GM21786 (cell line): Measurements from ENCODE around the gene TBC1D10A.

Source experiments
- ATAC-seq: cut with Tn5 transposase; IDR thresholded peaks from one replicate; pipeline ENCODE4 v1.9.1; 2021; ENCODE audit not compliant: unreplicated experiment

The TBC1D10A gene

DNA sequence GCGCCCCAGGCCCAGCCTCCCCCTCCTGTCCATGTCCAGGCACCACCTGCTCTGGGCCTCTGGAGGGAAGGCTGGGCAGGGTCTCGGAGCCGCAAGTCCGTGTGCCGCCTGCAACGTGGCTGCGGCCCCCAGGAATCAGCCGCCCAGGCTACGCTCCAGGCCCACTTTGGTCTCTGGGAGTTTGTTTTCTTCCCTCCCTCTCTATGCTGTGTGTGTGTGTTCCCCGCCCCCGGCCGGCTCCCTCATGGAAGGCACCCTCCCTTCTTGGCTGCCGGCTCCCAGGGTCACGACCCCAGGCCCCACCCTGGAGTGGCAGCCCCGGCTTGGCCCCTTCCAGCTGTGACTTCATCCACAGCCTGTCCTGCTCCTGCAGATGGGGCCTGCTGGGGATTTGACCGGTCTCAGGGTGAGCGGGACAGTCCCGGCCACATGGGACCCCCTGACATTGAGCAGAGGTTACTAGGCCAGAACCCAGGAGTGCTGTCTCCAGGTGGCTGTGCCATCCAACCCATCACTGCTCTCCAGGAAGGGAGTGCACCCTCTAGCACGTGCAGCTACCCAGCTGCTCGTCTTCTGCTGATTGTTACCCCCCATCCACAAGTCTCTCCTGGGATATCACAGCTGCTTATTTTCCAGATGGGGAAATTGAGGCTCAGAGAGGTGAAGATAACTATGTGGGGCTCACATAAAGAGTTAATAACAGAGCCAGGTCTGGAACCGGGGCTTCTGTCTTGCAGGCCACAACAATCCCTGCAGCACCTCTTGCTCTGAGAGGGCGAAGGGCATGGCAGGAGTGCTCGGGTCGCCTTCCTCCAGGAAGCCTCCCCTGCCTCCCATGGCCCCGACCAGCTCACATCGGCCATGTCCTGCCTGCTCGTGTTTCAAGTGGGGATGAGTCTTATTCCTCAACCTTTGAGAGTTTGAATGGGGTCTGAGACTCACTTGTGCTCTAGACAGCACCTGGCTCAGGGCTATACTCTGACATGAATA lies 77.4 kb downstream of the TBC1D10A start:
- no peak for ATAC-seq

DNA sequence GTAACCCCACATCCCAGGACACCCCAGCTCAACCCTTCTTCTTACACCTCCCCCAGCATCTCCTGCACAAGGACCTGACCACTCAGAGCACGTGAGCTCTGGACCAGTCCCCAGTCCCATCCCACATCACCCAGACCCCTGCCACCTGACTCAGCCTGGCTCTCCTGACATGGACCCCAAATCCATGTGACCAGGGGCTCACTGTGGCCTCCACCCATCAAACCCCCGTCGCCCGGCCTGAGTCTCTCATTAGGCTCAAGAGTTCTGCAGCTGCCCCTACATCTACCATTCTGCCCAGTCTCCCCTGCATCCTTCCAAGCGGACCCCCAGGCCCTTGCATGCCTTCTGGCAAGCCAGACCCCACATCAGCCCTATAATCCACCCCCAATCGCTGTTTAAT lies 78.3 kb downstream of the TBC1D10A start:
- no peak for ATAC-seq

DNA sequence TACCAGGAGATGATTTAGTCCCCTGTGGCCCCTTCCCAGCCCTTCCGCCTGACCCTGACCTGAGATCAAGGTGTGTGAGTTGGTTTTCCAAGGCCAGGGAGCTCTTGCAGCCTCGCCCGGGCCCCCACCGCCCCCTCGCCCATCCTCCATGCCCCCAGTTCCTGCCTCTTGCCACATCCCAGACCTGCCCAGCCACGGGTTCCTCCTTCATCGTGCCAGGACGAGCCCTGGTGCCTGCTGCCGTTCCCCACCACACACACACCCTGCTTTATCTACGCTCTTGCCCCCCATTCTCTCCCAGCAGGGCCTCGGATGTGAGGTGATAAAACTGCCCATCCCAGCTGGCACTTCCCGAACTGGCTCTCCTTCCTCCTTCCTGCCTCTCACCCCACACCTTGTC lies 78.8 kb downstream of the TBC1D10A start:
- ATAC-seq = no peak

DNA sequence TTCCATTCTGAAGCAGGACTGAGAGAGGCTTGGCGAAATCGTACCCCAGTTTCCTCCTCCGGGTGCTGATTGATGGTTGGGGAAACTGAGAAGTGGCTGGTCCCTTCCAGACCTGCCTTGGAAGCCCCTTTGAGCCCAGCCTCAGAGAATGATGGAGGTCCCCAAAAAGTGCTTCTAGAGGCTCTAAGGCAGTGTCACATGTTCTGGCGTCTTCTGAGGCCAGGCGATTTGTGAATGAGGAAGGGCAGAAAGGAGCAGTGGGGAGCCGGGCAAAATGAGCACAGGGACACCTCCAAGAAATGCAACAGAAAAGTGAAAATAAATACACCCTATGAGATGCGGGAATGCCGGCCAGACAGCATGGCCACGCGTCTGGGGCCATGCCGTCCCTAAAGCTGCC lies 79.2 kb downstream of the TBC1D10A start:
- ATAC-seq = no peak

DNA sequence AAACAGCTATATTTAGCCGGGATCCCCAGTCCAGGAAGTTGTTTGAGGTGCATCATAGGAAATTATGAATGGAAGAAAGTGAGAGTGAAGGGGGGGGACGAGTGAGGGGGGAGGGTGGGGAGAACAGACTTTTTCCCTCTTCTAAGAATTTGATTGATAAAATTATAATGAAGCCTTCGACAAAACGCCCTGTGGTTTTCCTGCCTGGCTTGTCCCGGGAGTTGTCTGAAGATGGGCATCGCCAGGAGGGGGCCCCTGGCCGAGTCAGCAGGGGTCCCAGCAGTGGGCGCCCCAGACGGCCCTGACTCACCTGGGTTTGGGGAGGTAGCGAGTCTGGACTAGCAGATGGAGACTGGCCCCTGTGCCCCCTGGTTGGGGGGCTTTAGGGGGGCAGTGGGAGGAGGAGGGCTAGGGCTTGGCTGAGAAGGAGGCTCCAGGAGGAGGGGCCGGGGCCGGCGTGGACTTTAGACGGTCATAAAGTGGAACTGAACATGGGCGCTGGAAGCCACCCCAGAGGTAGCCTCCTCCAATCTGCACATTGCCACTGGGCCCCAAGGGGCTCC lies 79.8 kb downstream of the TBC1D10A start:
- ATAC-seq = no peak

DNA sequence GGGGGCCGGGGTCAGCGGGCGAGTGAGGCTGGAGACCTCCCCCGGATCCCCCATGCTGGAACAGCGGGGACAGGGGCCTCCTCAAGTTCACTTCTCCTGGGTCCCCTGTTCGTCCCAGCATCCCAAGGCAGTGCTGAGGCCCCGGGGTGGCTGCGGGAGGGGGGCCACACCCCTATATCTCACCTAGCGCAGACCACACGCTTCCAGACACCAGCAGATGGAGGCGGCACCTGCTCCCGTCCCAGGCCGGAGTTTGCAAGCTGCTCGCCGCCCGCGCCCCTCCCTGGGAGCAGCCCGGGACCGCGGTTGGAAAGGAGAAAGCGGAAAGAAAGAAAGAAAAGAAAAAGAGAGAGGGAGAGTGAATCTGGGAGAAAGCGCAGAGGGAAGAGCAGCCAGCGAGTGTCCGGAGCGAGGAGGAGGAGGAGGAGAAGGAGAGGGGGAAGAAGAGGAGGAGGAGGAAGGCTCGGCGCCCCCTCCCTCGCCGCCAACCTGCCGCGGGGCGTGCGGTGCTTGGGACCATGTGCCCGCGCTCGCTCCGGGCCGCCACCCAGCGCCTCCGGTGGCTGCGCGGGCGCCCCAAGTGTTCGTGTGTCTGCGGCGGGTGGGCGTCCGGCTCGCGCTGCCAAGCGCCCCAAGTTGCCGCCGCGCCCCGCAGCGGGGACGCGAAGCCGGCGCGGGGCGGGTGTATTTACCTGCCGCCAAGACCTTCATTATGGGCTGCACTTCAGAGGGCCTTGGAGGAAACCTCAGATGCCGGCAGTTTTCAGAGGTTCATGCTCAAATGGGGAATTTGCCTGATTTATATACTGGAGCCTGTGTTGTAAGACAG lies 80.5 kb downstream of the TBC1D10A start, which contains the start of gene LIF:
TSS of gene LIF (minus strand) at position 775 of the 829 bp plus-strand sequence. CDS start at position 711, 64 bp downstream.
- ATAC-seq = no peak

DNA sequence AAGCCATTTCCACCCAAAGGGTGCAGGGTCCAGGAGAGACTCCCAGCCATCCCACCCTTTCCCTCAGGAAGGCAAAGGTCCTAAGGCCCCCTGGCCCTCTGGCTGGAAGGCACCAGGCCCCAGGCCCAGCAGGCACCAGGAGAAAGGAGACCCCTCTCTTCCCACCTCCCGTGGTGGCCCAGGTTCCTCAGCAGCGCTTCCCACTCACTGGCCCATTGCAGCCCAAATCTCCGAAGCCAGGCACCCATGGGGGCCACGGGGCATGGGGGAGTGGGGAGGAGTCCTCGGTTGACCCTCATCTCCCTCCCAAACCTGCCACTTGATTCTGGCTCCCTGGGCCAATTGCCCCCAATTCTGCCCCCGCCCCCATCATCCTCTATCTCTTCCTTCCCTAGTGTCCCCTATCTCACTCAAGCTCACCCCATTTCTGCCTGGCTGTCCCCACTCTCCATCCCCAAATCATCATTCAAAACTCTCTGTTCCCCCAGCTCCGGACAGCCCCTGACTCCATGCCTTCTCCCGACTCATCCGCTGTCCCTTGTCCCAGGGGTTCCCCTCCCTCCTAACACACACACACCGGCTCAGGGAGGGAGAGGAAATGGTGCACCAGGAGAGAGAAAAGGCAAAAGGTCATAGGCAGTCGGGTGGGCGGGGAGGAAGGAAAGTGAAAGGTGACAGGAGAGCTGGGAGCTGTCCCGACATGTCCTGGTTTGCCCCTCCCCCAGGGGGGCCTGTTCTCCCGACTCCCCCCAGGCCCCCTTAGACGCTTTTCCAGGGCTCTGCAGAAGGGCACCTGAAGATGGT lies 81.4 kb downstream of the TBC1D10A start:
- ATAC-seq = no peak

DNA sequence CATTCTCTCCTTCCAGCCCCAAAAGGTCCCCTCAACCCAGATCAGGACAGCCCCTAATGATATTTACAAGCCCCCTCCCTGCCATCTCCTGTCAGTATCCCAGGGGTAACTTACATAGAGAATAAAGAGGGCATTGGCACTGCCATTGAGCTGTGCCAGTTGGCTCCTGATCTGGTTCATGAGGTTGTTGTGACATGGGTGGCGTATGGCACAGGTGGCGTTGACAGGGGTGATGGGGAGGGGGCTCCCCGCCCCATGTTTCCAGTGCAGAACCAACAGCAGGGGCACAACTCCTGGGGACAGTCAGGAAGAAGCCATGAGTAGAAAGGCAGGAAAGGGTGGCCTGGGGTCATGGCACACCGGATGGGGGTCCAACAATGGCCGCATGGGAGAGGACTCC lies 82.1 kb downstream of the TBC1D10A start:
- ATAC-seq = no peak

DNA sequence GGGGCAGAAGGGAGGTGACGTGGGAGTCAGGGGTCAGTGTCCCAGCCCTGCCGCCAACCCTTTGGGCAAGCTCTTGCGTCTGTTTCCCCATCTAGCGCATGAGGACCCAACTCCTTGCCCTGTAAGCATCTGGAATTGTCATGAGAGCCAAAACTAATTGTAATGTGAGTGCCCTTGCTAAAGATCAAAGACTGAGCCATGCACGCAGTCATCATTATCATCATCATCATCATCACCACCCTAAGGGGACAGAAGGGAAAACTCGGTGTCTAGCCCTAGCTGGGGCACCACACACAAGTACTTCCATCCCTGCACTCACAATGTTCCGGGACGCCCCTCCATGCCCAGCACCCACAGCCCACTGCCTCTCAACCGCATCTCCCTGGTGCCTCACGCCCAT lies 82.7 kb downstream of the TBC1D10A start:
- ATAC-seq = no peak

DNA sequence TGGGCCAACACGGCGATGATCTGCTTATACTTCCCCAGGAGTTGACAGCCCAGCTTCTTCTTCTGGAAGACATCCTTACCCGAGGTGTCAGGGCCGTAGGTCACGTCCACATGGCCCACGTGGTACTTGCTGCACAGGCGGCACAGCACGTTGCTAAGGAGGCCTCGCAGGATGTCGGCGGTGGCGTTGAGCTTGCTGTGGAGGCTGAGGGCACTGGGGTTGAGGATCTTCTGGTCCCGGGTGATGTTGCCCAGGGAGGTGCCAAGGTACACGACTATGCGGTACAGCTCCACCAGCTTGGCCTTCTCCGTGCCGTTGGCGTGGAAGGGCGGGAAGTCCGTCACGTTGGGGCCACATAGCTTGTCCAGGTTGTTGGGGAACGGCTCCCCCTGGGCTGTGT lies 83.1 kb downstream of the TBC1D10A start:
- no peak for ATAC-seq
